ENCODE results near the gene HMGXB3.

HMGXB3 gene

DNA sequence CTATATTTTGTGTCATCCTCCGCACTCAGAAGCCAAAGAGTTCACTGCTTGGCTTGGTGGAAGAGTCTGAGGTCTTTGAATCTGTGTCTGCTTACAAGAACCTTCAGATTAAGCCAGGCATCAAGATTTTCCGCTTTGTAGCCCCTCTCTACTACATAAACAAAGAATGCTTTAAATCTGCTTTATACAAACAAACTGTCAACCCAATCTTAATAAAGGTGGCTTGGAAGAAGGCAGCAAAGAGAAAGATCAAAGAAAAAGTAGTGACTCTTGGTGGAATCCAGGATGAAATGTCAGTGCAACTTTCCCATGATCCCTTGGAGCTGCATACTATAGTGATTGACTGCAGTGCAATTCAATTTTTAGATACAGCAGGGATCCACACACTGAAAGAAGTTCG, 19.3 kb upstream of the HMGXB3 start:
- TF ChIP-seq, protein P1, sequence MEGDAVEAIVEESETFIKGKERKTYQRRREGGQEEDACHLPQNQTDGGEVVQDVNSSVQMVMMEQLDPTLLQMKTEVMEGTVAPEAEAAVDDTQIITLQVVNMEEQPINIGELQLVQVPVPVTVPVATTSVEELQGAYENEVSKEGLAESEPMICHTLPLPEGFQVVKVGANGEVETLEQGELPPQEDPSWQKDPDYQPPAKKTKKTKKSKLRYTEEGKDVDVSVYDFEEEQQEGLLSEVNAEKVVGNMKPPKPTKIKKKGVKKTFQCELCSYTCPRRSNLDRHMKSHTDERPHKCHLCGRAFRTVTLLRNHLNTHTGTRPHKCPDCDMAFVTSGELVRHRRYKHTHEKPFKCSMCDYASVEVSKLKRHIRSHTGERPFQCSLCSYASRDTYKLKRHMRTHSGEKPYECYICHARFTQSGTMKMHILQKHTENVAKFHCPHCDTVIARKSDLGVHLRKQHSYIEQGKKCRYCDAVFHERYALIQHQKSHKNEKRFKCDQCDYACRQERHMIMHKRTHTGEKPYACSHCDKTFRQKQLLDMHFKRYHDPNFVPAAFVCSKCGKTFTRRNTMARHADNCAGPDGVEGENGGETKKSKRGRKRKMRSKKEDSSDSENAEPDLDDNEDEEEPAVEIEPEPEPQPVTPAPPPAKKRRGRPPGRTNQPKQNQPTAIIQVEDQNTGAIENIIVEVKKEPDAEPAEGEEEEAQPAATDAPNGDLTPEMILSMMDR (IDR thresholded peaks at IDR 0.05; ENCODE audit: extremely low read depth, insufficient read depth, missing control alignments) = no peak
- no peak for DNase-seq (ENCODE audit: low spot score)
- in situ Hi-C loops (cut with MboI; ENCODE audit: low pct_unique_long_range_greater_than_20kb, low sequenced_read_pairs, unreplicated experiment) = loop anchor here (10.0 kb wide), 2 partner anchors 146 to 346 kb away; no protein-coding TSS in a partner anchor

DNA sequence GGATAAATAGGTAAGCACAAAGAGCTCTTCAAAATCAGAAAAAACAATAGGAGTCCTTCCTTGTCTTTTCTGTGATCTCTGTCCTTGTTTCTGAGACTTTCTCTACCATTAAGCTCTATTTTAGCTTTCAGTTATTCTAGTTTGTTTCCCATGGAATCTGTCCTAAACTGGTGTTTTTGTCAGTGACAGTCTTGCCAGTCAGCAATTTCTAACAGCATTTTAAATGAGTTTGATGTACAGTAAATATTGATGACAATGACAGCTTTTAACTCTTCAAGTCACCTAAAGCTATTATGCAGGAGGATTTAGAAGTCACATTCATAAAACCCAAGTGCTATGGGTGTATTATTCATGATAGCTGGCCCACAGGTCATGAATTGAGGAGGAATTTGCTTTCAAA, 18.0 kb upstream of the HMGXB3 start:
- TF ChIP-seq, protein P1 (IDR thresholded peaks at IDR 0.05; ENCODE audit: extremely low read depth, insufficient read depth, missing control alignments) = no peak
- in situ Hi-C loops (cut with MboI; ENCODE audit: low pct_unique_long_range_greater_than_20kb, low sequenced_read_pairs, unreplicated experiment) = loop anchor here (10.0 kb wide), 2 partner anchors 148 to 348 kb away; no protein-coding TSS in a partner anchor
- no peak for DNase-seq (ENCODE audit: low spot score)

DNA sequence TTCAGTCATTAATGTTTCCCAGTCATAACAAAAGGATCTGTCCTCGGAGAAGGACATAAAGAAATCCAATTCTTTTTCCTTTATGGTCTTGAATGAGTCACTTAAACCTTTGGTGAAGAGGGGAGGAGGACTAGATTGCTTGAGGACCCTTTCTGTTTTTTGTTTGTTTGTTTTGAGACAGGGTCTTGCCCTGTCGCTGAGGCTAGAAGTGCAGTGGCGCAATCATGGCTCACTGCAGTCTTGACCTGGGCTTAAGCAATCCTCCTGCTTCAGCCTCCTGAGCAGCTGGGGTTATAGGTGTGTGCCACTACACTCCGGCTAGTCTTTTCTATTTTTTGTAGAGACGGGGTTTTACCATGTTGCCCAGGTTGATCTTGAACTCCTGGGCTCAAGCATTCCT, 12.4 kb upstream of the HMGXB3 start:
- DNase-seq (ENCODE audit: low spot score) = no peak
- in situ Hi-C loops (cut with MboI; ENCODE audit: low pct_unique_long_range_greater_than_20kb, low sequenced_read_pairs, unreplicated experiment) = loop anchor here (10.0 kb wide), 2 partner anchors 153 to 353 kb away; no protein-coding TSS in a partner anchor
- TF ChIP-seq, protein P1 (IDR thresholded peaks at IDR 0.05; ENCODE audit: extremely low read depth, insufficient read depth, missing control alignments) = no peak

DNA sequence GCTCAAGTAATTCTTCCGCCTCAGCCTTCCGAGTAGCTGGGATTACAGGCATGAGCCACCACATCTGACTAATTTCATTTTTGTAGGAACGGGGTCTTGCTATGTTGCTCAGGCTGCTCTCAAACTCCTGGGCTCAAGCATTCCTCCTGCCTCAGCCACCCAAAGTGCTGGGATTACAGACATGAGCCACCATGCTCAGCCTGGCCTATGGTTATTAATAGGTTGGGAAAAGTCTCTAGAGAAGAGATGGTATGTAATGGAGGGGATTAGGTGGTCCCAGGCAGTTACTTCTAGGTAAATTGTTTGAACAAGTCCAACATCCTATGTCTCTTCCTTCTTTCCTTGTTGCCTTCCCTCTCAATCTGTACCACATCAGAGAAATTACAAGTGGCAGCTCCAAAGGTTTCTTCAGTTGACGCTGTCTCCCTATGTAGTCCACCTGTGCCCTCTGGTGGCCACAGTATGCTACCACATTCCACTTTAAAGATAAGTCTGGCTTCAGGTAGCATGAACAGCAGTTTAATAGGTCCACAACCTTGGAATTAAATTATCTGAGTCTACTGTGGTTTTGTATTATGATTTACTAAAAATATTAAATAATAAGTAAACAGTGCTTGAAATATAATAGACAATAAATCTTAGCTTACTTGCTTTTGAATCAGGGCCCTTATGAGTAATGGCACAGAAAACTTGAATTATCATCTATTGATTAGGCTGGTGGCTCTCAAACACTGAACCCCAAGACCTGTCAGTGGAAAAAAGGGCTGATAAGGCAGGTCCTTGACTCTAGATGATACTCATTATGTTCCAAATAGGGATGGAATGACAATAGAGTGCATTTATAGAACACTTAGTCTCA, 9.8 kb upstream of the HMGXB3 start:
- DNase-seq (ENCODE audit: low spot score) = peak; percentile 65
- in situ Hi-C loops (cut with MboI; ENCODE audit: low pct_unique_long_range_greater_than_20kb, low sequenced_read_pairs, unreplicated experiment) = no loop called here

DNA sequence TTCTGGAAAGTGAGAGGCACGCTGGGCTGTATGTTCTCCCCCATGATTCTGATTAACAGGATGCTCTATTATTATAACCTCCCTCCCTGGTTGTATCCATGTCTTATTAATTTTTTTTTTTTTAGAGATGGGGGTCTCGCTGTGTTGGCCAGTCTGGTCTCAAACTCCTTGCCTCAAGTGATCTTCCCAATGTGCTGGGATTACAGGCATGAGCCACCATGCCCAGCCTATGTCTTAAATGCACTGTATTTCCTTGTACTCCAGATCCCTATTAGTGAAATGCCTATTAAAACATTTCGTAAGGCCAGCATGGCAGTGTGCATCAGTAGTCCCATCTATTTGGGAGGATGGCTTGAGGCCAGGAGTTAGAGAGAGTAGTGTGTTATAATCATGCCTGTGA, 7.1 kb upstream of the HMGXB3 start:
- TF ChIP-seq, protein P1 (IDR thresholded peaks at IDR 0.05; ENCODE audit: extremely low read depth, insufficient read depth, missing control alignments) = no peak
- DNase-seq (ENCODE audit: low spot score) = no peak
- in situ Hi-C loops (cut with MboI; ENCODE audit: low pct_unique_long_range_greater_than_20kb, low sequenced_read_pairs, unreplicated experiment) = no loop called here

More for the DNA sequence above, 9.8 kb upstream of the HMGXB3 start:
- TF ChIP-seq, protein P1 (IDR thresholded peaks at IDR 0.05; ENCODE audit: extremely low read depth, insufficient read depth, missing control alignments) = peak; percentile 86

DNA sequence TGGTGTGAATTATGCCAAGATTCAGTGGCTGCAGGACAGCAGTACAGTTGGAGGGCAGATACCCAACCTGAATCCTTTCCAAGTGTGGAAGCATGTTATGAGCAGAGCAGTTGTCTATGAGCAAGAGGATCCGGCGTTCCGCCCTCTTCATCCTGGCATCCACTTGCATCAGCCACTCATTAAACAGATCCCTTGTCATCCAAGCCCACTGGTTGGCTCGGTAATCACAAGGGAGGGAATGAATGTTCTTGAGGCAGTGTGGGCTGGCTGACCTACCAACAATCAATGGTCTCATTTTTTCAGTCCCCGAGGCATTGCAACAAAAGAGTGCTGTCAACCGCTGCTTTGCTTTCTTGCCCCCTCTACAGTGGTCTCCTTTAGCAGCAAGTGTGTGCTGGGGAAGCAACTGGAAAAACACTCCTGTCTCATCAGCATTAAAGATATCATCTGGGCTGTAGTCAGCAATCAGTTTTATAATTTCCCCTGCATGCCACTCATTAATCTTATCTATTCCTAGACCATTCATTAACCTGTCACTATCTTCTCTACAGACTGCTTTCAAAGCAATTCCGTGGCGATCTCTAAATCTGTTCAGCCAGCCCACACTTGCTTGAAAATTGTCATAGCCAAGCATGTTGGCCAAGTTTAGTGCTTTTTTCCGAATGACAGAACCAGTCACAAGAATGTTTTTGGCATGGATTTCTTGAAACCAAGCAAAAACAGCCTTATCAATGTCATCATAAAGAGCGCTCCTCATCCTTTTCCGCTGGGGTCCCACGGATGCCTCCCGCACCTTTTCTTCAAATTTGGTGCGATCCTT, 4.9 kb upstream of the HMGXB3 start:
- TF ChIP-seq, protein P1 (IDR thresholded peaks at IDR 0.05; ENCODE audit: extremely low read depth, insufficient read depth, missing control alignments) = no peak
- no peak for DNase-seq (ENCODE audit: low spot score)
- in situ Hi-C loops (cut with MboI; ENCODE audit: low pct_unique_long_range_greater_than_20kb, low sequenced_read_pairs, unreplicated experiment) = no loop called here
